Breast epithelium (tissue), 3 donors: Measurements from ENCODE around the gene F13A1.

Experiments used
- CTCF ChIP-seq, 3 donors: fragments of 450-650 bp; IDR thresholded peaks; one replicate each; pipeline ENCODE4 v1.5.1; 2016 to 2017; ENCODE audit warnings: antibody characterized with exemption in 3 of 3, mild to moderate bottlenecking in 3 of 3, moderate library complexity in 3 of 3
- POLR2A ChIP-seq: fragments of 450-650 bp; IDR thresholded peaks from one replicate; pipeline ENCODE4 v1.6.1; 2016; ENCODE audit warnings: antibody characterized with exemption, mild to moderate bottlenecking, moderate library complexity

DNA sequence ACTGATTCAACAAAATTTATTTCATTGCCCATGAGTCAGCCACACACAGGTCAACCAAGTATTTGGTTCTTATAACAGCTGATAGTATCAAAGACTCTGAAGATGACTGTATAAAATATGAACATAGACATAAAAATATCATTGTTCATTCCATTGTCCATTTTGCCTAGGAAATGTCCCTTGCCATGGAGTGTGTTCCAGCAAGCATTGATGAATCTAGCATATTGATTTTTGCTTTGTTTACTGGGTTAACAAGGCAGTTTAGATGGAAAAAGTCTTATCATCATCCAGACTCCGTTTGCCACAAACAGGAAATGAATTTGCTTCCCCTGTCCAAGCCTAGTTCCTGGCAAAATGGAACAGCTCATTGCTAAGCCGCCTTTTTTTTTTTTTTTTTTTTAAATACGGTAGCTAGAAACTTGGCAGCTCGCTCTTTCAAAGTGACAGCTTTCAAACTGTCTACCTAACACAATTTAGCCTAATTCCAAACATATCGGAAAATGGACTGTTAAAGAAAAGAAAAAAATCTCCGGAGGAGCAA, 7.5 kb downstream of the F13A1 start:
- TF ChIP-seq CTCF (IDR thresholded peaks at IDR 0.05) (no peak), POLR2A (no peak)
